ENCODE measurements around the gene KRTAP17-1. TPM values are rescaled to one million over a fixed set of nuclear protein-coding genes. Genes with fewer than 3 reads are reported as not detected.
"Not testable (repeated sequence)": the region's sequence is repeated elsewhere in the genome, so short reads cannot be mapped to it uniquely, and the experiment has no call there.

KRTAP17-1 gene
- total RNA-seq, 1 donor from 2014 or later: not detected

DNA sequence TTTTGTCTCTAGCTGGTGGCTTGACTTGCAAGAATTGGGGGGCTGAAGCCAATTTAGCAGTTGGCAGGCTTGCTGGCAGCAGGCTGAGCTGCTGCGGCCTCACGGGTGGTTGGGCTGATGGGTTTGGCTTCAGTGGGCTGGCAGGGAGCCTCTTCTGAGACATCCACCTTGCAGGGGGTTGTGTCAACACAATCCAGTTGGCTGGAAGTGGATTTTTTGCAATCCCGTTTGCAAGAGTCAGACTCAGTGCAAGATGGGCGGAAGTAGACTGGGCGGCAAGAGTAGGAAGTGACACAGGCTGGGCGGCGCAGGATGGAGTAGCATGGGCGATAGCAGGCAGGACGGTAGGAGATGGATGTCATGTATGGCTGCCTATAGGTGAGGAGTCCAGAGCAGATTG lies 7.9 kb downstream of the KRTAP17-1 start:
- intact Hi-C loops (cut with micrococcal nuclease): loop anchor here (2.0 kb wide), 1 partner anchor 31 kb away; no protein-coding TSS in a partner anchor

DNA sequence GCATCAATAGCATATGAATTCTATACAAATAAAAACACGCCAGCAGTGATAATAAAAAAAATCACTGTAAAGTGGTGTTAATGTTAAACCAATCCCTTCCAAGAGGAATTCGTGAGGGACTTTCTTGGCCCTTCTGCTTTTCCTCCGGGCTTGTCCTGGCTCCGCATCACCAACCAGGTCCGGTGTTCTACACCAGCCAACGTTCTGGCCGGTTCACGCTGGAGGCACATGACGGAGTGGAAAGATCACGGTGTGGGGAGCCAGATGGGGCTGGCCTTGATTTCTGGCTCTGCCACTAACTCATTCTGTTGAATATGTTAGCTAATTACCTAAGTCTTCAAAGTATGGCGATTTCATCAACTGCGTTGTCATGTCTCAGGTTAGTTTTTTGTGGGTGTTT lies 11.4 kb downstream of the KRTAP17-1 start:
- intact Hi-C loops (cut with micrococcal nuclease): no loop called here

DNA sequence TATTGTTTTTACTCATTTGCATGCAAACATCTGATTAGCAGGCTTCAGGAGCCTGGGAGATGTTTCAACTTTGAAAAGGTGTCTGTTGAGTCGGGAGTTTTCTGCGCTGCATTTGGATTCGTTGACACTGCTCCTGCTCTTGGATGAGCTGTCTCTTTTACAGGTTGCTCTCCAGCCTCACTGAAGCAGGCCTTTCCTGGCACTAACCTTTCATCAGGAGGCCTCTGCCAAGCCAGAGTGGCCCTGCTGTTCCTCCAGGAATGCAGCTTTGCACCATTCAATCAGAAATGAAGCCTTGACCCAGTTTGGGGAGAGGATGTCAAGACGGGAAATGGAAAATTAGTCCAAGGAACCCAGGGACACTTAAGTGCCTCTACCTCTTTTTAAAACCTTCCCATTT lies 12.5 kb downstream of the KRTAP17-1 start:
- intact Hi-C loops (cut with micrococcal nuclease): no loop called here

DNA sequence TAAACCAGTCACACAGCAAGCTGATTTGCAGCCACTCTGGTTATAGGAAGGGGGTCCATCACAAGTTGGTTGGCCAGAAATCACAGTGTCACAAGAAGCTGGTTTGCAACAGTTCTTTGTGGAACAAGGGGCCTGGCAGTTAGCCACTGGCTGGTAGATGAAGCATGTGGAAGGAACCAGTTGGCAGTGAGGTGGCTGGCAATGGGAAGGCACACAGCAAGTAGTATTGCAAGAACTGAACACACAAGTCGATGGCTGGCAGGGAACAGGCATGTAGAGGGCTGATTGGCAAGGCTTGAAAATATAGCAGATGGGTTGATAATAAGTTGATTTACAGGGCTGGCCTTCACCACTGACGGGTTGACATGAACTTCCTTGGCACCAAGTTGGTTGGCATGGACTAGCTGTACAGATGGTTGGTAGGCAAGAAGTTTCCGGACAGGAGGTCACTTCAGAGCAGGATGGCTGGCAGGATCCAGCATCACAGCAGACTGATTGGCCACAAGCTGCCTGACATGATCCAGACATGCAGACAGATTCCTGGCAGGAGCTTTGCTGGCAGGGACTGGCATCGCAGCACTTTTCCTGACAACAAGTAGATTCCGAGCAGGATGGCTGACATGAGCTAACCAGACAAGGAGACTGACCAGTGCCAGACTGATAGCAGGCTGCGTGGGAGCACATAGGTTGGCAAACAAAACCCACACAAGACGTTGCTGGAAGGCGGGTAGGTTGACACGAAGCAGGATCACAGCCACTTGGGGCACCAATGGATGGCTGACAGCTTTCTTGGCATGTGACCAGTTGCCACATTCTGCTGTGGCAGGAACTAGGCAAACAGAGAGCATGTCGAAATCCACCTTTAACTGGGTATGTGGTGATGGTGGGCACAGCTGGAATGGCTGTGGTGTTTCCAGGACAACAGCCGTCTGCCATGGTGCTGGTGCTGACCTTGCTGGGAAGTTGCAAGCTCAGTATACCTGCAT lies 13.3 kb downstream of the KRTAP17-1 start, which contains the start of gene KRTAP29-1:
TSS of gene KRTAP29-1 (minus strand) at position 936 of the 986 bp plus-strand sequence. CDS start at position 936, 0 bp downstream.
- intact Hi-C loops (cut with micrococcal nuclease): no loop called here

DNA sequence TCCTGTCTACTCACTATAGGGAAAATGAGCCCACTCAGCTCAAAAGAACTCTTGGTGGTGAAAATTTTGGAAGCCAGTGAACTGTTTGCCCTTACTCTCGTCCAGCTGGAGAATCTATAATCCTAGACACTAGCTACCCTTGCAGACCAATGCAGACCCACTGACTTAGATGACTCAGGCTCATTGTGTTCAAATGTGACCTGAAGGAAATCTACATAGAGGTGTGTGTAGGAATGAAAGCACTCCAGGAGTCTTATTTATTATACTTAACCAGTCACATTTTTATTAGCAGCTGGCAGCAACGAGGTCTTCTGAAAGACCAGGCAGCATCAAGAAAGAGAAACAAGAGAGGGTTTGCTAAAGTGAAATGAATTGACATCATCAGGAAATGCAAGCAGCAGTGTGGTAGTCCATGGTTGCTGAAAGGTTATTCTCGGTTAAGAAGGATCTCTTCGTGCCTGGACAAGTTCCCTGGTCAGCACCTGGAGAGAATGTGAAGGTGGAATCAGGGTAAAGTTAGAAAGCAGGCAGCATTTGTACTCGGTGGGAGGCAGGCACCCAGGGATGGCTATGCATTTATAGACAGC lies 14.2 kb downstream of the KRTAP17-1 start:
- intact Hi-C loops (cut with micrococcal nuclease): no loop called here

DNA sequence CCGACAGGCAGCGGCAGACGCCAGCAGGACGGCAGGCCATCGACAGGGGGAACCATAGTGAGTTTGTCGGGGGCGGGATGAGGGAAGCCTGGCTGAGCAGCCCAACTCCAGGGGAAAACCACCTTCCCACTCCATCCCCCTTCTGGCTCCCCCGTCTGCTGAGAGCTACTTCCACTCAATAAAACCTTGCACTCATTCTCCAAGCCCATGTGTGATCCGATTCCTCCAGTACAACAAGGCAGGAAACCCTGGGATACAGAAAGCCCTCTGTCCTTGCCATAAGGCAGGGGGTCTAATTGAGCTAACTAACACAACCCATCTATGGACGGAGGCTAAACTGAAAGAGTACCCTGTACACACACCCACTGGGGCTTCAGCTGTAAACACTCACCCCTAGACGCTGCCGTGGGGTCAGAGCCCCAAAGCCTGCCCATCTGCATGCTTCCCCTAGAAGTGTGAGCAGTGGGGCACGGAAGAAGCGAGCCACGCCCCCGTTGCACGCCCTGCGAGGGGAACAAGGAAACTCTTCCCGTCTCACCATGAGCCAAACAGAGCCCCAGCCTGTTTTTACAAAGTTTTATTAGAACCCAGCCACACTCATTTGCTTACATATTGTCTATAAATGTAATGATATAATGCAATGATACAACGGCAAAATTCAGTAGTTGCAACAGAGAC lies 16.9 kb downstream of the KRTAP17-1 start:
- intact Hi-C loops (cut with micrococcal nuclease): no loop called here

DNA sequence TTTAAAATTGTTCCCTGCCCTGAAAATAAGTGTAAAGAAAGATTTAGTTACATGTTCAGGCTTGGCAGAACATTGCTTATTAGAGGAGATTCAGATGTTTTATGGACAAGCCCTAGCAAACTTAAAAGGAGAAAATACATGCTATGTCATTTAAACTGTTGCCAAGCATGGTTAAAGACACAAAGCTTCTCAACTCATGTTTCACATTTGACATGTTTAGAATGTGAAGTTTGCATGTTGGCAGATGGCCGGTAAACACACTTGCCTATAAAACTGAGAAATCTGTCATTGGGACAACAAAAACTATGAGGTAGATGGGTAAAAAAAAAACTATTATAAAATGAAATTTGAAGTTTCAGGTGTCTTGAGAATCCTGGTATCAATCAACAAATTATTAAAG lies 18.7 kb downstream of the KRTAP17-1 start:
- intact Hi-C loops (cut with micrococcal nuclease): no loop called here

DNA sequence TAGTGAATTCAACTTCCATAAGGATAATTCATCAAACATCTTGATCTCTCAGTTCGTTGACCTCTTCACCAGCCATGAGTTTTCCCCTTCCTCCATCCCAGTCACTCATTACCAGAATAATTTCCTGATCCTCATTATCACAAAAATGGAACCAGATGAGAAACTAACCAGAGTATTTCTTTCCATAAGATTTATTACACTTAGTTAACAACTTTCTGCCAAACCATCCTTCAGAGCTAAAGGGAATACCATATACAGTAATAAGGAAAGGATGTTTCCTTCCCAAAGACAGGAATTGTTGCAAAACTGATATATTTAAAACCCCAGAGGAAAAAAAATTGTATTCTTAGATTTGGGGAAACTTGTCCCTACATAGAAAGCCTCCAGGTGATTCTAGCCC lies 21.5 kb downstream of the KRTAP17-1 start:
- intact Hi-C loops (cut with micrococcal nuclease): no loop called here

DNA sequence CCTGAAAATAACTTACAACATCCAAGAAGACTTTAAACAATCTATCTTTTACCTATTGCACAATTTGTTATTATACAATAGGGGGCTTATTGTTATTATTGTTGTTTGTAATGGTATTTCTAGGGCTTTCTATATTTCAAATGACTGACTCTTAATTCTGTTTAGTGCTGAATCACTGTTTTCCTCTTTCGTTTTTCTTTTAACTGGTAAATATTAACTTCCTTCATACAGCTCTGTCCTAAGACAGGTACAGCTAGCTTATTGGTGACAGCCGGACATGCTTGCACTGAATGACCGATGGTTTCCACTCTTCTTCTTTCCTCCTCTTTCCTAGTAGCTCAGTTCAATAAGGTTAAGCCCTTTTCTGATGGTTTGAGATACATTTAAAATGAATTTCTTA lies 28.5 kb downstream of the KRTAP17-1 start:
- intact Hi-C loops (cut with micrococcal nuclease): no loop called here

DNA sequence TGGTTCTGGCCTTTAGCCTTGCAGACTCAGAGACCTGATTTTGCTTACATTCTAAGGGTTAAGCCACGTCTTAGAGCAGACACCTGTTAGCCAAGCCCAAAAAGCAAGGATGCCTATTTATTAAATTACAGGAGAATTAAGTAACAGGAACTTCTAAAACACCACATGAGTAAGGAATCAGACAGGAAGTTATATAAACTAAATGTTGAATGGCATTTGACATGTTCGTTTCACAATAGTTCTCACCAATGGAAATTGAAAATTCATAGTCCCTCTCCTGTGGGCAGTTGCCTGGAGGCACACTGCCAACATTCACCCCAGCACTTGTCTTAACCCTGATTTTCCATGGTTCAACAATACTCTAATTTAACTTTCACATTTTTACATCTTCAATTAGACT lies 31.0 kb downstream of the KRTAP17-1 start:
- intact Hi-C loops (cut with micrococcal nuclease): no loop called here

DNA sequence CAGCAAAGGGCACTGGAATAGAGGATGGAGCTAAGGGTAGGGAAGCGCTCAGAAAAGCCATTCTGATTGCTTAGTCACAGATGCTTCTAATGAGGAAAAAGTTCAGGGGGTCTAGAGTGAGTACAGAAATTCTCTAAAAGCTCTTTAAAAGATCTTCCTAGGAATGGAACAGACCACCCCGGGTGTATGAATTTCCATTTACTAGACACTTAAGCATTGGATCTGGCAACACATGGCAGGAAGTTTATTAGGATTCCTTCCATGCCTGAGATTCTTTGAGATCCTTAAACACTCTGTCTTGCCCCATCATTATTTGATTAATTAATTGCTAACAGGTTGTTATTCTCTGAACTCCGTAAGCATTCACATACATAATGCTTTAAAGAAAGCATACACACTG lies 31.5 kb downstream of the KRTAP17-1 start:
- intact Hi-C loops (cut with micrococcal nuclease): no loop called here

DNA sequence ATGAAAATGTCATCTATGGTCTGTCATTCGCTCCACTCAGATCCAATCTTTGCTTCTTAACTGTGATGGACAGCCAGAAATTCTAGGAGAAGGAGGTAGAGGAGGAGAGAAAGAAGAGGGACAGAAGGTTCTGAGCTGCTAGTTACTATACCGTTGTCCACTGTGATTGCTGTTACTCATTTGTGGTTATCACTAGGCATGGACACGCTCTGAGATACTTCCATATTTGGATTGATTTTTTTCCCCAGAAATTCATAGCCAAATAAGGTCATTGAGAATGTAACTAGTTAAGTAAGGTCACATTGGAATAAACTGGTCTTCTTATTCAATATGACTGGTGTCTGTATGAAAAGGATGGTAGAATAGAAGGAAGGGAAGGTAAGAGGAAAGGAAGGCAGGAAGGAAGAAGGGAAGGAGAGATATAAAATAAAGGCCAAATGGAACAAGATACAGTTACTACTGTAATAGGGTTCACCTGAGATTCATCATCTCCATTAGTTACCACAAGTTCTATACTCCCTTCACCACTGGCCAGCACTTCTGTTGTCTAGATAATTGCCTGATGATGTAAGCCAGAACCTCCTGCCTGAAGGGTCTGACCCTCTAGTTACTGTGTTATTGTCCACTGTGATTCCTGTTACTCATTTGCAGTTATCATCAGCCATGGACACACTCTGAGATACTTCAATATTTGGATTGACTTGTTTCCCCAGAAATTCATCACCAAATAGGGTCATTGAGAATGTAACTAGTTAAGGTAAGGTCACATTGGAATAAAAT lies 37.1 kb downstream of the KRTAP17-1 start:
- intact Hi-C loops (cut with micrococcal nuclease): no loop called here

DNA sequence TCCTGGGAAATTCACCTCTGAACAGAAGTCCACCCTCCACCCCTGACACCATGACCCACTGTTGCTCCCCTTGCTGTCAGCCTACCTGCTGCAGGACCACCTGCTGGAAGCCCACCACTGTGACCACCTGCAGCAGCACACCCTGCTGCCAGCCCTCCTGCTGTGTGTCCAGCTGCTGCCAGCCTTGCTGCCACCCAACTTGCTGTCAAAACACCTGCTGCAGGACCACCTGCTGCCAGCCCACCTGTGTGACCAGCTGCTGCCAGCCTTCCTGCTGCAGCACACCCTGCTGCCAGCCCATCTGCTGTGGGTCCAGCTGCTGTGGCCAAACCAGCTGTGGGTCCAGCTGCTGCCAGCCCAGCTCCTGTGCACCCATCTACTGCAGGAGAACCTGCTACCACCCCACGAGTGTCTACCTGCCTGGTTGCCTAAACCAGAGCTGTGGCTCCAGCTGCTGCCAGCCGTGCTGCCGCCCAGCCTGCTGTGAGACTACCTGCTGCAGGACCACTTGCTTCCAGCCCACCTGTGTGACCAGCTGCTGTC lies 39.8 kb downstream of the KRTAP17-1 start, which contains the start of gene KRTAP9-7:
TSS of gene KRTAP9-7 (plus strand) at position 51 of the 543 bp plus-strand sequence. CDS start at position 51, 0 bp downstream.
- intact Hi-C loops (cut with micrococcal nuclease): not testable (repeated sequence)

DNA sequence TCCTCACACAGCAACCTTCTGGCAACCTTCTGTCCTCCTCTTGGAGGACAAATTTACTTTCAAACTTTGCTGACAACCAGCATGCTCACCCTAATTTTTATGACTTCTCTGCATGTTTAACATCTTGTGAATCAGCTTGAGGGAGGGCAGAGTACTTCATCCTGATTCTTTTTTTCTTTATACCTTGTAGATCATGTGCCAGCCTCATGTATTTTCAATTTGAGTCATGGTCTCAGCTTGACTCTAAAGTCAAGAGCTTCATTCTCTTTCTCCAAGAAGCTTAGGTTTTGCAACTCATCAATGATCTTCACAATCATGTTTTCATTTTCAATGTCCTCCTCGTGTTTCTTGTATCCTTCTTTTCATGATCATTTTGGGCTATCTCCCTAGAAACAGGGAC lies 43.7 kb downstream of the KRTAP17-1 start:
- intact Hi-C loops (cut with micrococcal nuclease): no loop called here

DNA sequence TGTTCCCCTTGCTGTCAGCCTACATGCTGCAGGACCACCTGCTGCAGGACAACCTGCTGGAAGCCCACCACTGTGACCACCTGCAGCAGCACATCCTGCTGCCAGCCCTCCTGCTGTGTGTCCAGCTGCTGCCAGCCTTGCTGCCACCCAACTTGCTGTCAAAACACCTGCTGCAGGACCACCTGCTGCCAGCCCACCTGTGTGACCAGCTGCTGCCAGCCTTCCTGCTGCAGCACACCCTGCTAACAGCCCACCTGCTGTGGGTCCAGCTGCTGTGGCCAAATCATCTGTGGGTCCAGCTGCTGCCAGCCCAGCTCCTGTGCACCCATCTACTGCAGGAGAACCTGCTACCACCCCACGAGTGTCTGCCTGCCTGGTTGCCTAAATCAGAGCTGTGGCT lies 44.2 kb downstream of the KRTAP17-1 start:
- intact Hi-C loops (cut with micrococcal nuclease): not testable (repeated sequence)

DNA sequence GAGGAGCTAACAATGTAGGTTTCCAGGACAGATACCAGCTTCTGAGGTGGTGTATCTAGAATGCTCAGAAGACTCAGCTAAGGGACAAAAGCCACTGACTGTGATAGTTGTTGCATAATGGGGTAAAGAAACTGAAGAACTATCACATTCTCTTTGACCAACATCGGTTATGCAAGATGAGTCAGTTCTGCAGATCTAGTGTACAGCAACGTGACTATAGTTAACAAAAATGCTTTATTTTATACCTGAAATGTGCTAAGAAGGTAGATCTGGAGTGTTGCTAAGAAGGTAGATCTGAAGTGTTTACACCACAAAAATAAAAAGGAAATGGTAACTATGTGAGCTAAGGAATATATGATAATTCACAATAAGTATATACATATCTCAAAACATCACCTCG lies 47.8 kb downstream of the KRTAP17-1 start:
- intact Hi-C loops (cut with micrococcal nuclease): no loop called here

DNA sequence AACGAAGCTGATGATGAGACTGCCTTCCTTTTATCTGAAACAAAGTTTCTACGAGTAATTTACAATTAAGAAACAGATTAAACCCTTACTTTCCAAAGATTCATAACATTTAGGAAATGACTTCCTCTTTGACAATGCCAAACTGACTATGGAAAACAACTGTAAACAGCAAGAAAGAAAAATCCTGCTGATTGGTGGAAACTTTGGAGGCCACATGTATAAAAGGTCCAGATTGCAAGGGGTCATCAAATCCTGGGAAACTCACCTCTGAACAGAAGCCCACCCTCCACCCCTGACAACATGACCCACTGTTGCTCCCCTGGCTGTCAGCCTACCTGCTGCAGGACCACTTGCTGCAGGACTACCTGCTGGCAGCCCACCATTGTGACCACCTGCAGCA lies 50.4 kb downstream of the KRTAP17-1 start, which contains the start of gene KRTAP9-6:
TSS of gene KRTAP9-6 (plus strand) at position 301 of the 400 bp plus-strand sequence. CDS start at position 301, 0 bp downstream.
- intact Hi-C loops (cut with micrococcal nuclease): no loop called here

All from T-helper 1 cell treated with Interleukin-12 subunit alpha and Interleukin-12 subunit beta and Interleukin-4 antibody, amounts not matched to agents 30 ng/mL and 1 ng/mL, for 36 hours (primary cell).